Body of pancreas (tissue), 4 donors: Measurements from ENCODE around the gene KRT72.

Source experiments
- POLR2A ChIP-seq, 3 donors: fragments of 450-650 bp; IDR thresholded peaks; one replicate each; pipeline ENCODE4 v1.6.1; 2016; ENCODE audit warnings: antibody characterized with exemption in 3 of 3, mild to moderate bottlenecking in 2 of 3
- TF ChIP-seq, protein P1 (sequence below), 7 experiments: fragments of 450-650 bp in 4 of 7; fragments of 200-600 bp in 3 of 7; sonication (generic) in 3 of 7; IDR thresholded peaks; one replicate each; pipeline ENCODE4 v1.5.1; 2016 to 2019; ENCODE audit warnings: antibody characterized with exemption in 7 of 7

DNA sequence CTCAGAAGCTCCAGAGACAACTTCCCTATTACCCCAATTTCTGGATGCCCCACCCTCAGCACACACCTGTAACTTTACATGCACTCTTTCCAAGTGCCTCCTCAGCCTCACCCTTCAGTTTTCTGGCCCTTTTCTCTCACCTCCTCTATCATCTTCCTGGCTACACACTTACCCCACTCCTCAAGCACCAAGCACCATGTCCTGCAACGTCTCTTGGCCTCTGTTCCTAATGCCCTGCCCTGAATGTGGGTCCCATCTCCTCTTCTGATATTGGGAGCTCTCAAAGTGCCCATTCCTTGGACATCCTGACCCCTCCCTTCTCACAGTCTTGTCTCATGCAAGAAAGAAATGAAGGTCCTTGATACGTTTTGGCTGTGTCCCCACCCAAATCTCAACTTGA lies 1.2 kb downstream of the KRT72 start:
- TF ChIP-seq, protein P1, sequence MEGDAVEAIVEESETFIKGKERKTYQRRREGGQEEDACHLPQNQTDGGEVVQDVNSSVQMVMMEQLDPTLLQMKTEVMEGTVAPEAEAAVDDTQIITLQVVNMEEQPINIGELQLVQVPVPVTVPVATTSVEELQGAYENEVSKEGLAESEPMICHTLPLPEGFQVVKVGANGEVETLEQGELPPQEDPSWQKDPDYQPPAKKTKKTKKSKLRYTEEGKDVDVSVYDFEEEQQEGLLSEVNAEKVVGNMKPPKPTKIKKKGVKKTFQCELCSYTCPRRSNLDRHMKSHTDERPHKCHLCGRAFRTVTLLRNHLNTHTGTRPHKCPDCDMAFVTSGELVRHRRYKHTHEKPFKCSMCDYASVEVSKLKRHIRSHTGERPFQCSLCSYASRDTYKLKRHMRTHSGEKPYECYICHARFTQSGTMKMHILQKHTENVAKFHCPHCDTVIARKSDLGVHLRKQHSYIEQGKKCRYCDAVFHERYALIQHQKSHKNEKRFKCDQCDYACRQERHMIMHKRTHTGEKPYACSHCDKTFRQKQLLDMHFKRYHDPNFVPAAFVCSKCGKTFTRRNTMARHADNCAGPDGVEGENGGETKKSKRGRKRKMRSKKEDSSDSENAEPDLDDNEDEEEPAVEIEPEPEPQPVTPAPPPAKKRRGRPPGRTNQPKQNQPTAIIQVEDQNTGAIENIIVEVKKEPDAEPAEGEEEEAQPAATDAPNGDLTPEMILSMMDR (IDR thresholded peaks at IDR 0.05): no peak
- no peak for TF ChIP-seq POLR2A (IDR thresholded peaks at IDR 0.05)
